Measurements from ENCODE around the gene ASAH2. TPM values are rescaled to one million over a fixed set of nuclear protein-coding genes. Genes with fewer than 3 reads are reported as not detected.

The ASAH2 gene
- total and polyA plus RNA-seq, 2 of the 13 experiments (the other 11 are each of a cell fraction or from before 2014, with no cell fraction given) = 16.0 to 17.9 TPM

GRCh38 chr10:50210876-50211275 is 40.4 kb downstream of the ASAH2 start:
- ChIA-PET POLR2A (no interaction called here), CTCF (ENCODE audit: low intra/inter-chr PET ratio, low total read pairs) (no interaction called here)
- no peak overlapping the region for H3K4me3 ChIP-seq (replicated peaks in 1 of 3; ENCODE audit: insufficient read depth in 1 of 3, low read depth in 2 of 3, low read length in 3 of 3)
- no peaks in the 10 kb centered on the region for H3K9me3 ChIP-seq (ENCODE audit: low read length)
- no peak overlapping the region for H3K9ac ChIP-seq (ENCODE audit: insufficient read depth, low read depth, low read length)
- no peak overlapping the region for H3K27ac ChIP-seq (ENCODE audit: extremely low read length, insufficient read depth, low read length)
- no peaks in the 10 kb centered on the region for H4K20me1 ChIP-seq (ENCODE audit: insufficient read depth, low read length)
- no peak for FAIRE-seq
- ATAC-seq = no peak
- in situ Hi-C loops (cut with HindIII; ENCODE audit: extremely low pct_ligation_motif_present, low pct_unique_long_range_greater_than_20kb) (loop anchor here (25.0 kb wide), 1 partner anchor 624 kb away; no protein-coding TSS in a partner anchor), intact Hi-C loops (cut with micrococcal nuclease; ENCODE audit: unreplicated experiment) (no loop called here)
- no peak overlapping the region for H3K4me2 ChIP-seq (ENCODE audit: low read depth, low read length)
- TF ChIP-seq TCF7L2 (IDR thresholded peaks at IDR 0.05; ENCODE audit: low read depth, low read length) (no peak), SOX13 (IDR thresholded peaks at IDR 0.05) (no peak), SOX13 (CRISPR knock-in tag; conservative IDR thresholded peaks at IDR 0.05 in 1 of 2, IDR thresholded peaks at IDR 0.05 in 1 of 2) (no peak), DNMT3B (CRISPR knock-in tag; conservative IDR thresholded peaks at IDR 0.05) (no peak), ZNF713 (CRISPR knock-in tag; IDR thresholded peaks at IDR 0.05) (no peak), ZMAT5 (CRISPR knock-in tag; IDR thresholded peaks at IDR 0.05; ENCODE audit: borderline replicate concordance, low read depth) (no peak), ZNF354B (CRISPR knock-in tag; IDR thresholded peaks at IDR 0.05) (no peak), ZNF331 (CRISPR knock-in tag; IDR thresholded peaks at IDR 0.05) (no peak), ZNF468 (CRISPR knock-in tag; IDR thresholded peaks at IDR 0.05) (no peak), PTBP1 (IDR thresholded peaks at IDR 0.05; ENCODE audit: low read depth, low read length, poor library complexity, severe bottlenecking) (no peak), HNF1B (CRISPR knock-in tag; IDR thresholded peaks at IDR 0.05) (no peak), ZBTB38 (CRISPR knock-in tag; IDR thresholded peaks at IDR 0.05) (no peak), JUNB (CRISPR knock-in tag; IDR thresholded peaks at IDR 0.05; ENCODE audit: borderline replicate concordance) (no peak), ATF3 (CRISPR knock-in tag; IDR thresholded peaks at IDR 0.05) (no peak), ZBTB21 (CRISPR knock-in tag; IDR thresholded peaks at IDR 0.05) (no peak), DMTF1 (CRISPR knock-in tag; IDR thresholded peaks at IDR 0.05) (no peak), KLF13 (CRISPR knock-in tag; IDR thresholded peaks at IDR 0.05) (no peak)
- no peak overlapping the region for H2AFZ ChIP-seq (ENCODE audit: low read length)
- no peaks in the 10 kb centered on the region for H3K36me3 ChIP-seq (replicated peaks in 1 of 2; ENCODE audit: control insufficient read depth in 1 of 2, insufficient read depth in 2 of 2, low read length in 2 of 2)
- DNase-seq (ENCODE audit: low spot score) = no peak
- BruUV-seq (replicated peaks) = no TSS peak
- no peaks in the 10 kb centered on the region for H3K79me2 ChIP-seq (ENCODE audit: insufficient read depth, low read length)
- H3K4me1 ChIP-seq (ENCODE audit: insufficient read depth, low read length) = peaks cover 6% of the 10 kb centered on the region; the same call in 1 of the 2 replicates
- H3K27me3 ChIP-seq (ENCODE audit: control insufficient read depth in 1 of 2, insufficient read depth in 2 of 2, low read length in 2 of 2) = no peaks in the 10 kb centered on the region

Measured in HepG2 (cell line).